Effector memory CD4-positive, alpha-beta T cell (primary cell): Measurements from ENCODE around the gene ORAI3.

Experiments used
- DNase-seq, 3 donors: peaks; one replicate each; pipeline ENCODE4 v3.0.0-alpha.2; 2020
- H3K27ac ChIP-seq: 2 replicates; pipeline ENCODE4 v1.7.0; 2013; ENCODE audit warnings: mild to moderate bottlenecking, low read length, moderate library complexity; ENCODE audit not compliant: insufficient read depth, poor library complexity, severe bottlenecking
- H3K27me3 ChIP-seq: replicated peaks from 2 replicates; pipeline ENCODE4 v1.7.0; 2013; ENCODE audit warnings: mild to moderate bottlenecking, low read length; ENCODE audit not compliant: insufficient read depth, control insufficient read depth, poor library complexity, severe bottlenecking
- H3K36me3 ChIP-seq: 2 replicates; pipeline ENCODE4 v1.7.0; 2013; ENCODE audit warnings: mild to moderate bottlenecking, low read length, moderate library complexity; ENCODE audit not compliant: control insufficient read depth, insufficient read depth
- H3K4me1 ChIP-seq: 2 replicates; pipeline ENCODE4 v1.7.0; 2013; ENCODE audit warnings: low read length, mild to moderate bottlenecking; ENCODE audit not compliant: control insufficient read depth, insufficient read depth, poor library complexity, severe bottlenecking
- H3K4me3 ChIP-seq: 2 replicates; pipeline ENCODE4 v1.7.0; 2013; ENCODE audit warnings: low read length, low read depth, mild to moderate bottlenecking; ENCODE audit not compliant: insufficient read depth, poor library complexity, severe bottlenecking
- H3K9me3 ChIP-seq: 2 replicates; pipeline ENCODE4 v1.7.0; 2013; ENCODE audit warnings: mild to moderate bottlenecking, low read length, moderate library complexity; ENCODE audit not compliant: control insufficient read depth

Gene ORAI3

DNA sequence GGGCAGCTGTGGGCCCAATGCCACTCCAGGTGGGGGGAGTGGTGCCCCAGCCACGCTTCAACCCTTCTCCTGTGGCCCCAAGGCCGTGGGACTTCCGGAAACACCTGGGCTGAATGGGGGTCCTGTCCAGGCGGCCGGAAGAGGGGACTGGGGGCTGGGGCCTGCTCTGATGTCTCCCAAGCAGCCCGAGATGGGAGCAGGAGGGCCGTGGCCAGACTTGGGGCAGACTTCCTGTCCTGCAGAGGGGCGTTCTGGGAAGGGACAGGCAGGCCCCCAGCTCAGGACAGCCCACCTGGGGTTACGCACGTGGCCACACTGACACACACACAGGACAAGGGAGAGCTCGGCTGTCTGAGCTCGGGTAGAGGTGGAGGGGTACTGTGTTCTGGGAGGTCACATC, 41.2 kb downstream of the ORAI3 start:
- H3K4me1 ChIP-seq = peaks cover 2% of the 10 kb centered on the region
- H3K27ac ChIP-seq = no peak overlapping the region
- DNase-seq = no peak
- no peaks in the 10 kb centered on the region for H3K36me3 ChIP-seq
- no peaks in the 10 kb centered on the region for H3K27me3 ChIP-seq
- no peak overlapping the region for H3K4me3 ChIP-seq
- H3K9me3 ChIP-seq = no peaks in the 10 kb centered on the region

DNA sequence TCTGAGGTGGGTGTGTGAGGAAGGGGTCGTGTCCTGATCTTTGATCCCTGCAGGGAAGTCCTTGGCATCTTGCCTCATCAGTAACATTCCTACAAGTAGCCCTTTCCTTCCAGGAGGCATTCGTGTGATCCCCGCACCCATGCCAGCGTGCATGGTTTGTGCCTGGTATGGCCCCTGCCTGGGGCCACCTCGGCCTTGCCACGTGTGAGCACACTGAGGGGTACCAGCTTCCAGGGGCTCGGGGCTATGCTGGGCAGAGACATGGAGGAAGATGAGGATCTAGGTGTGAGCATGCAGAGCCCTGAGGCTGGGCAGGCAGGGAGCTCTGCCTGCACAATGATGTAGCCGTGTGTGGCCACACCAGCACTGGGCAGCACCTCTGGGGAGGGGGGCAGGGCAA, 42.2 kb downstream of the ORAI3 start:
- no peaks in the 10 kb centered on the region for H3K27me3 ChIP-seq
- H3K4me1 ChIP-seq = no peaks in the 10 kb centered on the region
- H3K9me3 ChIP-seq = no peaks in the 10 kb centered on the region
- no peaks in the 10 kb centered on the region for H3K36me3 ChIP-seq
- no peak for DNase-seq
- no peak overlapping the region for H3K27ac ChIP-seq
- H3K4me3 ChIP-seq = no peak overlapping the region

DNA sequence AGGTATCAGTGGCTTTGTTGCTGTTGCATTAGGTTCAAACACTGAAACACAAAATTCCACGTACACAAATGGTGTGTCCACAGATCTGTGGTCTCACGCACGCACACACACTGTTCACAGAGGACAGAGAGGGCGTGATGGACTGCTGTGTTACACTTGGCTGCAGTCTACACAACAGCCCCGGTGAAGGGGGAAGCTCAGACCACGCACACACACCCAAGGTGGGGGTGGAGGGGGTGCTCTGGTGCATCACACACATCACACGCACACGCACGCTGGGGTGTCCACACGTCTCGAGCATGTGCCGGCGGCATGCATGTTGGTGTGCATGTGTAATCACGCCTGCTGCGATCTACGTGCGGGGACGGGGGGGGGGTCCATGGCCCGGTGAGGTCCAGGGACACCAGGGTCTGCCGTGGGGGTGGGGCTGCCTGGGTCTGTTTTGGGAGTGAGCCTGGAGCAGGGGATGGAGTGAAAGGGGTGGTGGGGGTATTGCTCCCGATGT, 43.5 kb downstream of the ORAI3 start:
- Histone ChIP-seq H3K27me3 (no peaks in the 10 kb centered on the region), H3K4me3 (no peak overlapping the region), H3K27ac (no peak overlapping the region), H3K4me1 (peaks cover 6% of the 10 kb centered on the region), H3K9me3 (no peaks in the 10 kb centered on the region), H3K36me3 (no peaks in the 10 kb centered on the region)
- DNase-seq = no peak

GRCh38 chr16:30992931-30993816, 44.3 kb downstream of the ORAI3 start:
- no peak for DNase-seq
- Histone ChIP-seq H3K27me3 (no peaks in the 10 kb centered on the region), H3K9me3 (no peaks in the 10 kb centered on the region), H3K36me3 (no peaks in the 10 kb centered on the region), H3K4me3 (no peak overlapping the region), H3K4me1 (peaks cover 6% of the 10 kb centered on the region), H3K27ac (no peak overlapping the region)

GRCh38 chr16:30995927-30996323, 47.1 kb downstream of the ORAI3 start:
- no peak overlapping the region for H3K4me3 ChIP-seq
- peaks cover 6% of the 10 kb centered on the region for H3K4me1 ChIP-seq
- H3K9me3 ChIP-seq = no peaks in the 10 kb centered on the region
- no peaks in the 10 kb centered on the region for H3K36me3 ChIP-seq
- H3K27me3 ChIP-seq = no peaks in the 10 kb centered on the region
- no peak for DNase-seq
- no peak overlapping the region for H3K27ac ChIP-seq

DNA sequence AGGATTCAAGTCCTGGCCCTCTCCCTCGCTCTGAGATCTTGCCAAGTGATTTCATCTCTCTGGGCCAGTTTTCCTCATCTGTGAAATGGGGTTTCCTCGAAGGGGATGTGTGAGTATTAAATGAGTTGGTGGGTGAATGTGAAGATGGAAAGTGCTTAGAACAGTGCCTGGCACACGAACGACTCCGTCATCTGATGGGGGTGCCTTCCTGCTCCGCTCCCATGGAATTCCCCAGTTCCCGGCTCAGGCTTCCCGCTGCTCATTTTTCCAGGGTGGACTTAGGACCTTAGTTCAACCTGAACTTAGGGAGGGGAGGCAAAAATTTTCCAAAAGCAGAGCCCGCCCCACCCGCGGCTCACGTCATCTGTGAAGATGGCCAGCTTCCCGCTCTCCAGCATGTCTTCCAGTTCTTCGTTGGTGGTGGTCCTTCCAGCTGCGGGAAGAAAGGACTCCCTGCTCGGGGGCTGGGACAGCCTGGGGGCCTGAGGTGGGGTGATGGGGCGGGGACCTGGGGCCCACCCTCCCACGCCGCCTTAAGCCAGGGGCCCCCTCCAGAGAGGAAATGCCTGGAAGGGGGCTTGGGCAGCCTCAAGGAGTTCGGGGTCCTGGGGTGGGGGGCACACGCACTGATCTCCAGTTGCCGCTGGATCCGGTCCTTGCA, 47.6 kb downstream of the ORAI3 start:
- Histone ChIP-seq H3K36me3 (no peaks in the 10 kb centered on the region), H3K27me3 (no peaks in the 10 kb centered on the region), H3K27ac (no peak overlapping the region), H3K4me3 (peak overlapping the region; percentile 52), H3K9me3 (no peaks in the 10 kb centered on the region), H3K4me1 (peaks cover 6% of the 10 kb centered on the region)
- DNase-seq = no peak

GRCh38 chr16:30996985-30997724, 48.3 kb downstream of the ORAI3 start:
- DNase-seq = peak; percentile 69 to 76 (median 75)
- Histone ChIP-seq H3K27me3 (no peaks in the 10 kb centered on the region), H3K4me3 (peak overlapping the region; percentile 52), H3K36me3 (no peaks in the 10 kb centered on the region), H3K4me1 (peaks cover 6% of the 10 kb centered on the region), H3K27ac (no peak overlapping the region), H3K9me3 (no peaks in the 10 kb centered on the region)

DNA sequence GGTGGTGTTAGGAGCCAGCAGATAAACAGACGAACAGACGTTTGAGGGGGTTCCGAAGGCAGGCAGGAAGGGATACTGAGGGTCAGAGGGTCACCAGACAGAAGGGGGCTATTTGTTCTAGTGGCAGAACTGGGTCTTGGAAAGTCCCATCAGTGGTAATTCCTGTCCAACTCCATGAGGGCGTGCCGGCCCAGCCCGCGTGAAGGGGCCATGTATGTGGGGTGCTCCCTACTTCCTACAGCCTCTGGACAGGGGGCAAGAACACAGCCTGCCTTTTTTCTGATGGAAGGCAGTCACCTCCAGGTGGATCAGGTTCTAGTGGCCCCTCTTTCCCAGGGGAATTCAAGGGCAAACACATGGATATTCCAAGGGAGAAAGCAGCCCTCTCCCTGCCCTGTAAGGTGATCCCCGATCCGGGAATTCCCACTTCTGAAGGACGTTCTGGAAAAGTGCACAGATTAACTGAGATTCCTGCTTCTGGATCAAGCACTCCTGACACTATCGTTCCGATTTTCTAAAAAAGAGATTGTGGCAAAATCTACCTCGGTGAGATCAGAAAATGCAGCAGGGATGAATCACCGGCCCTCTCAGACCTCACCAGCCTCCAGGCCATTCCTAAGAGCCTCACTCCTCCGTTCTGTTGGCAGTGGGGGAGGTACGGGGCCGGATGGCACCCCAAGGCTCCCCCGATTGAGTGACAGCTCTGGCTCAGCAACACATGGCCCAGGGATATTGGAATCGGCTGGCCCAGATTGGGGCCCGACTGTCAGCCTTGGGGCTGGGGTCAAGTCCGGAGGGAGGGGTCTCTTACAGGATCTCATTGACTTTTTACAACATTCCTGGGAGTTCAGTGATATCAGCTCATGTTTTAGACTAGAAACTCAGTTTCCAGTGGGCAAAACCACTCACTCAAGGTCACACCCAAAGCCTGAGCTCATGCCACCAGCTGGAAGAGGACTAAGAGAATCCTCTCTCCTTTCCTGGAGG, 49.1 kb downstream of the ORAI3 start:
- no peak for DNase-seq
- Histone ChIP-seq H3K9me3 (no peaks in the 10 kb centered on the region), H3K4me1 (peaks cover 6% of the 10 kb centered on the region), H3K27ac (no peak overlapping the region), H3K36me3 (no peaks in the 10 kb centered on the region), H3K4me3 (peak overlapping the region; percentile 52), H3K27me3 (no peaks in the 10 kb centered on the region)
